HG03439 (cell line): ENCODE measurements around the gene ISL1.

Source experiments
- ATAC-seq: cut with Tn5 transposase; IDR thresholded peaks from one replicate; pipeline ENCODE4 v1.9.1; 2021; ENCODE audit warnings: mild to moderate bottlenecking, moderate library complexity; ENCODE audit not compliant: unreplicated experiment

ISL1 gene

GRCh38 chr5:51439232-51439631 lies 56.0 kb downstream of the ISL1 start:
- no peak for ATAC-seq
